GM12874 (cell line): ENCODE results near the gene SENP8.

Experiments
- CTCF ChIP-seq: IDR thresholded peaks from 2 replicates; pipeline ENCODE4 v1.5.1; 2011; ENCODE audit warnings: low read depth, mild to moderate bottlenecking, control low read depth, low read length, moderate library complexity; ENCODE audit not compliant: insufficient read depth

Gene SENP8

GRCh38 chr15:72117486-72118016, 652 bp upstream of the SENP8 start:
- no peak for TF ChIP-seq CTCF

GRCh38 chr15:72124218-72124617, 6.0 kb downstream of the SENP8 start:
- no peak for TF ChIP-seq CTCF

GRCh38 chr15:72127724-72128322, 9.6 kb downstream of the SENP8 start:
- TF ChIP-seq CTCF: no peak

- no peak for TF ChIP-seq CTCF
Measured at GRCh38 chr15:72128359-72128758, 10.2 kb downstream of the SENP8 start.

- TF ChIP-seq CTCF: no peak
Measured at GRCh38 chr15:72130272-72130671, 12.1 kb downstream of the SENP8 start.

GRCh38 chr15:72131922-72132321, 13.7 kb downstream of the SENP8 start:
- no peak for TF ChIP-seq CTCF

GRCh38 chr15:72133211-72133610, 15.0 kb downstream of the SENP8 start:
- no peak for TF ChIP-seq CTCF

GRCh38 chr15:72135719-72136118, 17.5 kb downstream of the SENP8 start:
- TF ChIP-seq CTCF: no peak
